ENCODE data around the gene MCU. TPM values are rescaled to one million over a fixed set of nuclear protein-coding genes. Genes with fewer than 3 reads are reported as not detected.
"Not testable (repeated sequence)": the region's sequence is repeated elsewhere in the genome, so short reads cannot be mapped to it uniquely, and the experiment has no call there.

MCU gene
- total RNA-seq, 2 experiments from 2014 or later = 8.7 to 13.6 TPM

DNA sequence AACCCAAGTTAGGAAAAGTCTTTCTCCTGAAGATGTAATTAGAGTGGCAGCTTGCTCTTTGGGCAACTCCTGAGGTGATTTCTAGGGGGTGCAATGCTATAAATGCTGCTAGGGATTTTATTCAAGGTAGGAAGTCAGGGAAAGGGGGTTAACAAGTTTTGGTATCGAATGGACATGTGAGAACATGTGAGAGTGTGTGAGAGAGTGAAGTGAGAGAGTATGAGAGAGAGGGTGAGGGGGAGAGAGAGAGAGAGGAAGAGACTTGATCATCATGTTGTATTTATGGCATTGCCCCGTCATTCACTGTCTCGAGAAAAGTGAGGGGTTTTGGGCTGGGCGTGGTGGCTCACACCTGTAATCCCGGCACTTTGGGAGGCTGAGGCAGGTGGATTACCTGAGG, 50.9 kb downstream of the MCU start:
- Mint-ChIP-seq H3K27ac (no peak overlapping the region), H3K4me1 (no peaks in the 10 kb centered on the region), H3K9me3 (ENCODE audit: low read depth) (no peaks in the 10 kb centered on the region), H3K27me3 (no peaks in the 10 kb centered on the region), H3K4me3 (no peak overlapping the region), H3K36me3 (no peaks in the 10 kb centered on the region)
- no peak for DNase-seq
- CTCF ChIA-PET = no interaction called here
- ATAC-seq = no peak

- CTCF ChIA-PET = no interaction called here
- no peaks in the 10 kb centered on the region for H3K36me3 Mint-ChIP-seq
- no peak overlapping the region for H3K27ac Mint-ChIP-seq
- H3K9me3 Mint-ChIP-seq (ENCODE audit: low read depth) = no peaks in the 10 kb centered on the region
- no peak for DNase-seq
- ATAC-seq = no peak
- no peaks in the 10 kb centered on the region for H3K4me1 Mint-ChIP-seq
- H3K27me3 Mint-ChIP-seq = no peaks in the 10 kb centered on the region
- no peak overlapping the region for H3K4me3 Mint-ChIP-seq
Measured at GRCh38 chr10:72744566-72744965, 52.6 kb downstream of the MCU start.

GRCh38 chr10:72746426-72747363, 54.8 kb downstream of the MCU start:
- CTCF ChIA-PET = no interaction called here
- DNase-seq = no peak
- no peak overlapping the region for H3K27ac Mint-ChIP-seq
- no peaks in the 10 kb centered on the region for H3K36me3 Mint-ChIP-seq
- no peak for ATAC-seq
- no peaks in the 10 kb centered on the region for H3K9me3 Mint-ChIP-seq (ENCODE audit: low read depth)
- H3K27me3 Mint-ChIP-seq = no peaks in the 10 kb centered on the region
- no peak overlapping the region for H3K4me3 Mint-ChIP-seq
- no peaks in the 10 kb centered on the region for H3K4me1 Mint-ChIP-seq

GRCh38 chr10:72747521-72747920, 55.6 kb downstream of the MCU start:
- DNase-seq (no peak), ATAC-seq (no peak)
- Mint-ChIP-seq H3K9me3 (ENCODE audit: low read depth) (no peaks in the 10 kb centered on the region), H3K4me1 (peaks cover under 1% of the 10 kb centered on the region), H3K27ac (no peak overlapping the region), H3K36me3 (no peaks in the 10 kb centered on the region), H3K4me3 (no peak overlapping the region), H3K27me3 (no peaks in the 10 kb centered on the region)
- CTCF ChIA-PET = no interaction called here

- CTCF ChIA-PET = interaction anchor here (0.6 to 1.2 kb wide), 2 partner anchors 16 to 57 kb away, joined by 3 to 5 read pairs; no protein-coding TSS in a partner anchor
- no peaks in the 10 kb centered on the region for H3K36me3 Mint-ChIP-seq
Measured at GRCh38 chr10:72753760-72754231, 61.9 kb downstream of the MCU start.

DNA sequence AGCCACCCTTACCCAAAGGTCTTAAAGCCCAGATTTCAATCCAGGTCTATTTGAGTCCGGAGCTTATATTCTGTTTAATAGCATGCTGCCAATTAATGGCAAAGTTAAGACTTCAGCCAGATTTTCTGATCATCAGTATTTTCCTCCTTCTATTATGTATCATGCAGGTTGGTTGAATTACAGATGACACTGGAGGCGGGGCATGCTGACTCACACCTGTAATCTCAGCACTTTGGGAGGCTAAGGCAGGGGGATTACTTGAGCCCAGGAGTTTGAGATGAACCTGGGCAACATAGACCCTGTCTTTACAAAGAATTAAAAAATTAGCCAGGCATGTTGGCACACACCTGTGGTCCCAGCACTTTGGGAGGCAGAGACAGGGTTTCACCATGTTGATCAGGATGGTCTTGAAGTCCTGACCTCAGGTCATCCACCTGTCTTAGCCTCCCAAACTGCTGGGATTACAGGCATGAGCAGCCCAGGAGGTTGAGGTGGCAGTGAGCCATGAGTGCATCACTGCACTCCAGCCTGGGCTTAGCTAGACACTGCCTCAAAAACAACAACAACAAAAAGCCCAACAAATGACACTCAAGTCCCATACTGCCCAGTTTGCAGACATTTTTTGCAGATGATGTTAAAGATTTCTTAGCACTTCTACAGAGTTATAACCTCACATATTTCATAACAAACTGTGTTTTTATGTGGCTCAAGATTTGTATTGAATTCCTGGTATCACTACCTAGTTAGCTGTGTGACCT, 62.5 kb downstream of the MCU start:
- ATAC-seq (no peak), DNase-seq (no peak)
- H3K4me3 Mint-ChIP-seq = no peak overlapping the region
- no peak overlapping the region for H3K27ac Mint-ChIP-seq
- no peaks in the 10 kb centered on the region for H3K36me3 Mint-ChIP-seq
- CTCF ChIA-PET = interaction anchor here (1.2 kb wide), 1 partner anchor 17 kb away, joined by 3 read pairs; no protein-coding TSS in a partner anchor
- no peaks in the 10 kb centered on the region for H3K9me3 Mint-ChIP-seq (ENCODE audit: low read depth)
- H3K27me3 Mint-ChIP-seq = no peaks in the 10 kb centered on the region
- peaks cover 17% of the 10 kb centered on the region for H3K4me1 Mint-ChIP-seq

More at GRCh38 chr10:72753760-72754231, 61.9 kb downstream of the MCU start:
- no peak overlapping the region for H3K4me3 Mint-ChIP-seq
- ATAC-seq (peak; percentile 42), DNase-seq (no peak)
- no peaks in the 10 kb centered on the region for H3K27me3 Mint-ChIP-seq
- H3K9me3 Mint-ChIP-seq (ENCODE audit: low read depth) = no peaks in the 10 kb centered on the region
- H3K27ac Mint-ChIP-seq = no peak overlapping the region
- H3K4me1 Mint-ChIP-seq = peaks cover 17% of the 10 kb centered on the region

DNA sequence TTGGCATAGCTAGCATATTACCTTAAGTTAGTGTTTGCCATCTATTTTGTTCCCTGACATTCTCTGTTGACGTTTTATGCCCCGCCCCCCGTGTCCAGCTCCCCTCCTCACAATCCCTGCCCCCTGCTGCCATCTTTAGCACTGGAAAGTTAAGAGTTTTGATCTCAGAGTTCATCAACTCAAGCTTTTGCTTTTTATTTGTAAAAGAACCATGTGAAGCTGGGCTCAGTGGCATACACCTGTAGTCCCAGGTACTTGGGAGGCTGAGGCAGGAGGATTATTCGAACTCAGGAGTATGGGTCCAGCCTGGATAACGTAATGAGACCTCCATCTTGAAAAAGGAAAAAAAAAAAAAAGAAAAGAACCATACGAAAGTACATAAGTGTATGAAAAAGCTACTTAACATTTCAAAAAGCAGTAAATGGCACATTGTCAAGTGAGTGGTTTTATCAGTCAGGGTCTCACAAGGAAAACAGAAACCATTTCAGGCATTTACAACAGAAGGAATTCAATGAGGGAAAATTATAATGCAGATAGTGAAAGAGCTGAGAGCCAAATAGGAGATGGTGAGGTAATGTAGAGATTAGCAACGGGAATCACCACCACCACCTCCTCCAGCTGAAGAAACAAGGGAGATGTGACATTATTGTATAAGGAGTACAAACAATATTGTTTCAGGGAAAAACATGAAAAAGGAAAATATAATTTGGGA, 64.9 kb downstream of the MCU start:
- CTCF ChIA-PET = interaction anchor here (0.8 kb wide), 1 partner anchor 20 kb away, joined by 3 read pairs; no protein-coding TSS in a partner anchor
- H3K4me3 Mint-ChIP-seq = no peak overlapping the region
- no peak for DNase-seq
- H3K27ac Mint-ChIP-seq = no peak overlapping the region
- H3K4me1 Mint-ChIP-seq = peaks cover 17% of the 10 kb centered on the region
- no peaks in the 10 kb centered on the region for H3K27me3 Mint-ChIP-seq
- no peak for ATAC-seq
- H3K9me3 Mint-ChIP-seq (ENCODE audit: low read depth) = no peaks in the 10 kb centered on the region
- no peaks in the 10 kb centered on the region for H3K36me3 Mint-ChIP-seq

- no peak overlapping the region for H3K4me3 Mint-ChIP-seq
- H3K36me3 Mint-ChIP-seq = no peaks in the 10 kb centered on the region
- DNase-seq = no peak
- ATAC-seq = no peak
- H3K9me3 Mint-ChIP-seq (ENCODE audit: low read depth) = no peaks in the 10 kb centered on the region
- no peaks in the 10 kb centered on the region for H3K27me3 Mint-ChIP-seq
- CTCF ChIA-PET = no interaction called here
- peaks cover 14% of the 10 kb centered on the region for H3K4me1 Mint-ChIP-seq
- no peak overlapping the region for H3K27ac Mint-ChIP-seq
Measured at GRCh38 chr10:72757732-72758131, 65.8 kb downstream of the MCU start.

- not testable (repeated sequence) for H3K4me3 Mint-ChIP-seq, H3K36me3 Mint-ChIP-seq
Measured at GRCh38 chr10:72758930-72759329, 67.0 kb downstream of the MCU start.

DNA sequence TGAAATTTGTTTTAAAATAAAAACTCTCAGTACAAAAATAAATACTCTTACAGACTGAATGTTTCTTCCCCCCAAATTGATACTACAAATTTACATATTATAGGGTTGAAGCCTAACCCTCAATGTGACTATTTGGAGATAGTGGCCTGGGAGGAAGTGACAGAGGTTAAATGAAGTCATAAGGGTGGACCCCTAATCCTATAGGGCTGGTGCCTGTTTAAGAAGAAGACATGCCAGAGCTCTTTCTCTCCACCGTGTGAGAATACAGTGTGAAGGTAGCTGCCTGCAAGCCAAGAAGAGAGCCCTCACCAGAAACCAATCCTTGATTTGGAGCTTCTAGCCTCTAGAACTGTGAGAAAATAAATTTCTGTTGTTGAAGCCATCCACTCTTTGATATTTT, 67.6 kb downstream of the MCU start:
- Mint-ChIP-seq H3K36me3 (peaks cover 5% of the 10 kb centered on the region), H3K27me3 (no peaks in the 10 kb centered on the region), H3K27ac (no peak overlapping the region), H3K4me1 (no peaks in the 10 kb centered on the region), H3K9me3 (ENCODE audit: low read depth) (no peaks in the 10 kb centered on the region), H3K4me3 (no peak overlapping the region)
- CTCF ChIA-PET = no interaction called here
- DNase-seq = no peak
- no peak for ATAC-seq

More at GRCh38 chr10:72758930-72759329, 67.0 kb downstream of the MCU start:
- H3K9me3 Mint-ChIP-seq (ENCODE audit: low read depth); CTCF ChIA-PET; H3K4me1 Mint-ChIP-seq; H3K27me3 Mint-ChIP-seq; ATAC-seq; H3K27ac Mint-ChIP-seq; DNase-seq: not testable (repeated sequence)

DNA sequence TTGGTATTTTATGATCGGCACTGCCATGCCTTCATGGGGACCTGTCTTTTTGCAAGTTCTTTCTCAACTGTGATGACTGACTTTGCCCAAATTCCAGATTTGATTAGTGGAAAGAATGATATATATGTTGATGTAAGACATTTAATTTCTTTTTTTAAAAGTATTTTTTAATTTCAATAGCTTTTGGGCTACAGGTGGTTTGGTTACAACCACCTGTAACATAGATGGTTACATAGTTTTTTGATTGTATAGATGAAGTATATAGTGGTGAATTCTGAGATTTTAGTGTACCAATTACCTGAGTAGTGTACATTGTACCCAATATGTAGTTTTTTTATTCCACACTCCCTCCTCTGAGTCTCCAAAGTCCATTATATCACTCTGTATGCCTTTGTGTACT, 69.6 kb downstream of the MCU start:
- DNase-seq = no peak
- H3K27ac Mint-ChIP-seq = no peak overlapping the region
- CTCF ChIA-PET = no interaction called here

DNA sequence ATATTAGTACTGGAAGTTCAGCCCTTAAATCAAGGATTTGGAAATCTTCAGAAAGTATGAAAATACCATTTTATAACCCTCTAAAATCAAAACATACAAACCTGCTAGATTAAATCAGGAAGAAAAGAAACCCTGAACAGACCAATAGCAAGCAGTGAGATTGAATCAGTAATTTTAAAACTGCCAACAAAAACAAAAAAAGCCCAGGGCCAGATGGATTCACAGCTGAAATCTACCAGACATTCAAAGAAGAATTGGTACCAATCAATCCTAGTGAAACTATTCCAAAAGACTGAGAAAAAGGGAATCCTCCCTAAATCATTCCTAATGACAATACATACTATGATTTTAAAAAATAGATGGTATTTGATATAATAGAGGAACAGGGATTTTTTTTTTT, 70.1 kb downstream of the MCU start:
- CTCF ChIA-PET = no interaction called here
- Mint-ChIP-seq H3K27me3 (no peaks in the 10 kb centered on the region), H3K27ac (no peak overlapping the region), H3K9me3 (ENCODE audit: low read depth) (peaks cover under 1% of the 10 kb centered on the region), H3K4me3 (no peak overlapping the region), H3K4me1 (no peaks in the 10 kb centered on the region), H3K36me3 (peaks cover 7% of the 10 kb centered on the region)
- no peak for ATAC-seq
- DNase-seq = no peak

More for the DNA sequence above, 69.6 kb downstream of the MCU start:
- no peaks in the 10 kb centered on the region for H3K4me1 Mint-ChIP-seq
- H3K4me3 Mint-ChIP-seq = no peak overlapping the region
- H3K27me3 Mint-ChIP-seq = no peaks in the 10 kb centered on the region
- H3K9me3 Mint-ChIP-seq (ENCODE audit: low read depth) = no peaks in the 10 kb centered on the region
- H3K36me3 Mint-ChIP-seq = peaks cover 6% of the 10 kb centered on the region
- ATAC-seq = no peak

DNA sequence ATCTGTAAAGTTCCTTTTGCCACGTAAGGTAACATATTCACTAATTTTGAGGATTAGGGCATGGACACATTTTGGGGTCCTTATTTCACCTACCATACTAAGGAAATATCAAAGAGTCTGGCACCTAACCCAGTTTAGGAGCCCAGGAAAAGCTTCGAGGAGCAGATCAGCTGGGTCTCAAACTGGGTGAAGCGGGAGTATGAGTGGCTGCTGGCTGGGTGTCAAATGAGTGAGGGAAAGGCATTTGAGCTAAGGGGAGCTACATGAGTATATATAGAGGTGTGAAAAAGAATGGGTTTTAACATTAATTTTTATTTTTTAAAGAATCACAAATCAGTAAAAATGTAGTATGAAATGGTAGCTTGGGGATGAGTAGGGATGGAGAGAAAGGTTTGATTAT, 71.3 kb downstream of the MCU start:
- Mint-ChIP-seq H3K36me3 (peaks cover 12% of the 10 kb centered on the region), H3K4me3 (no peak overlapping the region), H3K27ac (no peak overlapping the region), H3K9me3 (ENCODE audit: low read depth) (peaks cover 8% of the 10 kb centered on the region), H3K27me3 (no peaks in the 10 kb centered on the region), H3K4me1 (no peaks in the 10 kb centered on the region)
- ATAC-seq (no peak), DNase-seq (no peak)
- CTCF ChIA-PET = no interaction called here

Data from activated CD8-positive, alpha-beta memory T cell treated with anti-CD3 and anti-CD28 coated beads, Interleukin-2, amount 10 ng/mL, durations not matched to agents 7 days and 5 days (primary cell).